Tibial nerve (tissue), 4 donors: ENCODE measurements around the gene PMPCB. TPM values are rescaled to one million over a fixed set of nuclear protein-coding genes. Genes with fewer than 3 reads are reported as not detected.
A peak's percentile ranks its signal among the peaks of the same experiment; 100 is the strongest.

Source experiments
- DNase-seq, 2 donors: peaks; one replicate each; pipeline ENCODE4 v3.0.0-alpha.2; 2019; ENCODE audit warnings: low spot score in 2 of 2
- H3K27ac ChIP-seq, 4 donors: fragments of 200-600 bp; sonication (generic) in 3 of 4; one replicate each; pipeline ENCODE4 v1.5.1; 2017 to 2019; ENCODE audit warnings: mild to moderate bottlenecking in 1 of 4
- H3K27me3 ChIP-seq, 2 donors: fragments of 200-600 bp; sonication (generic) in 1 of 2; one replicate each; pipeline versions ENCODE4 v1.5.1 to v1.6.0; 2017 to 2019
- H3K36me3 ChIP-seq, 3 donors: fragments of 200-600 bp; sonication (generic); one replicate each; pipeline ENCODE4 v1.5.1; 2018 to 2019
- H3K4me1 ChIP-seq, 4 donors: fragments of 200-600 bp; sonication (generic) in 3 of 4; one replicate each; pipeline ENCODE4 v1.5.1; 2017 to 2019
- H3K4me3 ChIP-seq, 4 donors: fragments of 200-600 bp; sonication (generic) in 3 of 4; one replicate each; pipeline ENCODE4 v1.5.1; 2017 to 2019; ENCODE audit warnings: mild to moderate bottlenecking in 1 of 4, moderate library complexity in 1 of 4
- H3K9me3 ChIP-seq, 4 donors: fragments of 200-600 bp; sonication (generic) in 3 of 4; one replicate each; pipeline ENCODE4 v1.5.1; 2017 to 2019
- EP300 ChIP-seq, 2 donors: sonication (generic); formaldehyde crosslinking; IDR thresholded peaks; one replicate each; pipeline ENCODE4 v1.6.1; 2017; ENCODE audit warnings: antibody characterized with exemption in 2 of 2, mild to moderate bottlenecking in 1 of 2
- POLR2A ChIP-seq, 2 donors: fragments of 450-650 bp; IDR thresholded peaks; one replicate each; pipeline ENCODE4 v1.6.1; 2017; ENCODE audit warnings: antibody characterized with exemption in 2 of 2, mild to moderate bottlenecking in 2 of 2, moderate library complexity in 2 of 2
- WGBS, 2 donors: methylation state at CpG; one replicate each; pipeline ENCODE4 v1.1.5; 2018; 5-methylcytosine and 5-hydroxymethylcytosine counted together
- total RNA-seq, 4 donors: library from RNA; depleted of rRNA; stranded (reverse); fragments of >200 nt; gene quantifications; one replicate each; pipeline ENCODE4 v1.1.0, GENCODE V29; 2016
- TF ChIP-seq, protein P1 (sequence below), 5 experiments: fragments of 200-600 bp in 3 of 5; fragments of 450-650 bp in 2 of 5; sonication (generic) in 3 of 5; IDR thresholded peaks; one replicate each; pipeline ENCODE4 v1.5.1; 2016 to 2019; ENCODE audit warnings: antibody characterized with exemption in 5 of 5, mild to moderate bottlenecking in 3 of 5, moderate library complexity in 2 of 5

Gene PMPCB
- total RNA-seq, 4 donors from 2014 or later = 31.8 to 44.3 (median 41.1) TPM

- Histone ChIP-seq H3K4me1 (peaks cover 0 to 48% (median 23%) of the 10 kb centered on the region in 4 donors), H3K9me3 (no peaks in the 10 kb centered on the region), H3K27me3 (no peaks in the 10 kb centered on the region), H3K4me3 (peak overlapping the region; percentile 74 to 94 (median 82)), H3K36me3 (peaks cover 0 to 29% (median 0%) of the 10 kb centered on the region in 3 donors), H3K27ac (peak overlapping the region; percentile 44 to 90 (median 86))
- 1% methylated on average over 26 of the region's 26 CpGs for WGBS, 2 donors
- TF ChIP-seq EP300 (IDR thresholded peaks at IDR 0.05) = no peak
- TF ChIP-seq POLR2A (IDR thresholded peaks at IDR 0.05) = no peak
- TF ChIP-seq, protein P1, sequence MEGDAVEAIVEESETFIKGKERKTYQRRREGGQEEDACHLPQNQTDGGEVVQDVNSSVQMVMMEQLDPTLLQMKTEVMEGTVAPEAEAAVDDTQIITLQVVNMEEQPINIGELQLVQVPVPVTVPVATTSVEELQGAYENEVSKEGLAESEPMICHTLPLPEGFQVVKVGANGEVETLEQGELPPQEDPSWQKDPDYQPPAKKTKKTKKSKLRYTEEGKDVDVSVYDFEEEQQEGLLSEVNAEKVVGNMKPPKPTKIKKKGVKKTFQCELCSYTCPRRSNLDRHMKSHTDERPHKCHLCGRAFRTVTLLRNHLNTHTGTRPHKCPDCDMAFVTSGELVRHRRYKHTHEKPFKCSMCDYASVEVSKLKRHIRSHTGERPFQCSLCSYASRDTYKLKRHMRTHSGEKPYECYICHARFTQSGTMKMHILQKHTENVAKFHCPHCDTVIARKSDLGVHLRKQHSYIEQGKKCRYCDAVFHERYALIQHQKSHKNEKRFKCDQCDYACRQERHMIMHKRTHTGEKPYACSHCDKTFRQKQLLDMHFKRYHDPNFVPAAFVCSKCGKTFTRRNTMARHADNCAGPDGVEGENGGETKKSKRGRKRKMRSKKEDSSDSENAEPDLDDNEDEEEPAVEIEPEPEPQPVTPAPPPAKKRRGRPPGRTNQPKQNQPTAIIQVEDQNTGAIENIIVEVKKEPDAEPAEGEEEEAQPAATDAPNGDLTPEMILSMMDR (IDR thresholded peaks at IDR 0.05) = no peak
- peak in 1 of 2 donors; percentile 9 for DNase-seq
Measured at GRCh38 chr7:103343758-103344452, 46.7 kb downstream of the PMPCB start.

- WGBS, 2 donors = 8 to 10% methylated on average over 41 to 43 of the region's 43 CpGs
- DNase-seq = peak; percentile 73 to 83
- Histone ChIP-seq H3K4me3 (peak within 1 kb of the TSS; percentile 74 to 94 (median 82)), H3K27ac (peak within 1 kb of the TSS; percentile 44 to 90 (median 86)), H3K36me3 (peaks cover 0 to 22% (median 0%) of the 10 kb centered on the region in 3 donors), H3K27me3 (no peaks in the 10 kb centered on the region), H3K4me1 (peaks cover 0 to 55% (median 30%) of the 10 kb centered on the region in 4 donors), H3K9me3 (no peaks in the 10 kb centered on the region)
- TF ChIP-seq POLR2A (IDR thresholded peaks at IDR 0.05) = peak in 1 of 2 donors; percentile 38
- TF ChIP-seq, protein P1 (IDR thresholded peaks at IDR 0.05) = no peak
- peak in 1 of 2 donors; percentile 94 for TF ChIP-seq EP300 (IDR thresholded peaks at IDR 0.05)
Measured at GRCh38 chr7:103344453-103345149, 47.4 kb downstream of the PMPCB start, which contains the start of gene DNAJC2. TSS of gene DNAJC2 (minus strand) at chr7:103344767. CDS start at chr7:103344622, 145 bp downstream.

- TF ChIP-seq EP300 (IDR thresholded peaks at IDR 0.05) = no peak
- no peak for TF ChIP-seq POLR2A (IDR thresholded peaks at IDR 0.05)
- TF ChIP-seq, protein P1 (IDR thresholded peaks at IDR 0.05) = no peak
- peaks cover 0 to 10% (median 0%) of the 10 kb centered on the region in 3 donors for H3K36me3 ChIP-seq
- 92 to 96% methylated on average over 5 of the region's 5 CpGs for WGBS, 2 donors
- no peak overlapping the region for H3K4me3 ChIP-seq
- no peaks in the 10 kb centered on the region for H3K27me3 ChIP-seq
- H3K27ac ChIP-seq = no peak overlapping the region
- DNase-seq = no peak
- no peaks in the 10 kb centered on the region for H3K9me3 ChIP-seq
- peaks cover 0 to 67% (median 37%) of the 10 kb centered on the region in 4 donors for H3K4me1 ChIP-seq
Measured at GRCh38 chr7:103346396-103346795, 49.2 kb downstream of the PMPCB start.

DNA sequence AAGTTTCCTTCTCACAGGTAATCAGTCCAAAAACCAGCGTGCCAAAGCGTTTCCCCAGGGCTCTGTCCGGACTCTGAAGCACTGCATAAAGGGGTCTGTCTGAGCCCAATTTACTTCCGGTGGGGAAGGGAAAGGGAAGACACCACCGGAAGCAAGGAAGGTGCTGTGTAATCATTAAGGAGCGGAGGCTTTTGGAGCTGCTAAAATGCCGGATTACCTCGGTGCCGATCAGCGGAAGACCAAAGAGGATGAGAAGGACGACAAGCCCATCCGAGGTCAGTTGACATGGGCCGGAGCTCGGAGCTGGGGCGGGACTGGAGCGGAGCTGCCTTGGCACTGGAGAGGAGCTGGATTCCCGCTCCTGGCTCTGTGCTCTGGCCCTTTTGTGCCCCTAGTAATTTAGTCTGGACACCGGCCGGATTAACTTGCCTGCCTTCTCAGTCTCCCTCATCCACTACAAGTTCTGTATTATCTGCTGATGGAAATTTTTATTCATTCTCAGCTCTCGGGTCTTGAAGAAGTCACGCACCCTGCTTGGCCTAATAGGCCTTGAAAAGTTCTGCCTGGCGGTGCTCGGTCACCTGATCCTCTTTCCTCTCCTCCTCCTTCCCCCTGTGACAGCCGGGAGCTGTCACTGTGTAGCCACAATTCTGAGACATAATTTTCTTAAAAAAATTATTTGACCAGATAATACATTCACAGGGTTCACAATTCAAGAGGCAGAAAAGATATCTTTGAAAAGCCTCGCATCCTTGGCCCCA, 50.5 kb downstream of the PMPCB start, which contains the start of gene PSMC2:
Gene PSMC2, plus strand, starts transcription at position 137 of the 761 bp plus-strand sequence. Its CDS starts 69 bp downstream, at position 206.
- H3K27me3 ChIP-seq = no peaks in the 10 kb centered on the region
- peaks cover 0 to 15% (median 0%) of the 10 kb centered on the region in 3 donors for H3K36me3 ChIP-seq
- H3K4me1 ChIP-seq = peaks cover 0 to 72% (median 37%) of the 10 kb centered on the region in 4 donors
- H3K27ac ChIP-seq = peak within 1 kb of the TSS; percentile 75 to 96 (median 85)
- H3K4me3 ChIP-seq = peak within 1 kb of the TSS; percentile 62 to 86 (median 73)
- no peaks in the 10 kb centered on the region for H3K9me3 ChIP-seq
- TF ChIP-seq EP300 (IDR thresholded peaks at IDR 0.05) (peak in 1 of 2 donors; percentile 88), POLR2A (IDR thresholded peaks at IDR 0.05) (peak in 1 of 2 donors; percentile 31)
- TF ChIP-seq, protein P1 (IDR thresholded peaks at IDR 0.05) = no peak
- WGBS, 2 donors = 0 to 1% methylated on average over 25 of the region's 25 CpGs
- DNase-seq = peak; percentile 57 to 86
